ACC112 (cell line): Measurements from ENCODE around the gene ANAPC13.

Source experiments
- H2AFZ ChIP-seq: fragments of 200-600 bp; sonication (generic); one replicate; pipeline ENCODE4 v1.6.0; 2017; ENCODE audit warnings: antibody characterized with exemption, low read length; ENCODE audit not compliant: unreplicated experiment
- H3K27ac ChIP-seq: fragments of 200-600 bp; sonication (generic); 2 replicates; pipeline ENCODE4 v1.5.1; 2014; ENCODE audit warnings: low read depth, mild to moderate bottlenecking, antibody characterized with exemption, low read length, moderate library complexity
- H3K27me3 ChIP-seq: fragments of 200-600 bp; sonication (generic); 2 replicates; pipeline ENCODE4 v1.6.1; 2014; ENCODE audit warnings: mild to moderate bottlenecking, antibody characterized with exemption, low read length, moderate library complexity, mixed read lengths; ENCODE audit not compliant: insufficient read depth
- H3K36me3 ChIP-seq: fragments of 200-600 bp; sonication (generic); 2 replicates; pipeline ENCODE4 v1.6.1; 2016; ENCODE audit warnings: mild to moderate bottlenecking, antibody characterized with exemption, low read length, moderate library complexity, mixed read lengths; ENCODE audit not compliant: insufficient read depth
- H3K4me1 ChIP-seq: fragments of 200-600 bp; sonication (generic); one replicate; pipeline ENCODE4 v1.6.1; 2016; ENCODE audit warnings: low read length, mixed read lengths; ENCODE audit not compliant: insufficient read depth, unreplicated experiment, control insufficient read depth
- H3K4me3 ChIP-seq: fragments of 200-600 bp; sonication (generic); 2 replicates; pipeline ENCODE4 v1.5.1; 2014; ENCODE audit warnings: mild to moderate bottlenecking, low read depth, low read length
- H3K79me2 ChIP-seq: fragments of 200-600 bp; sonication (generic); one replicate; pipeline ENCODE4 v1.6.0; 2016; ENCODE audit warnings: low read length; ENCODE audit not compliant: control insufficient read depth, unreplicated experiment, insufficient read depth

The ANAPC13 gene

GRCh38 chr3:134511500-134511899 lies 25.7 kb upstream of the ANAPC13 start:
- peaks cover 15% of the 10 kb centered on the region for H3K36me3 ChIP-seq
- peaks cover under 1% of the 10 kb centered on the region for H3K79me2 ChIP-seq
- H3K4me3 ChIP-seq, result no peak overlapping the region
- no peak overlapping the region for H2AFZ ChIP-seq
- no peaks in the 10 kb centered on the region for H3K27me3 ChIP-seq
- no peak overlapping the region for H3K27ac ChIP-seq
- H3K4me1 ChIP-seq, result no peaks in the 10 kb centered on the region

GRCh38 chr3:134505485-134505884 lies 19.7 kb upstream of the ANAPC13 start:
- H3K36me3 ChIP-seq, result peaks cover 43% of the 10 kb centered on the region
- H3K27ac ChIP-seq, result no peak overlapping the region
- H3K4me3 ChIP-seq, result no peak overlapping the region
- no peaks in the 10 kb centered on the region for H3K27me3 ChIP-seq
- H3K4me1 ChIP-seq, result no peaks in the 10 kb centered on the region
- no peak overlapping the region for H2AFZ ChIP-seq
- H3K79me2 ChIP-seq, result peaks cover 50% of the 10 kb centered on the region

- Histone ChIP-seq H3K27ac (no peak overlapping the region), H3K4me3 (no peak overlapping the region), H2AFZ (no peak overlapping the region), H3K79me2 (peaks cover 59% of the 10 kb centered on the region), H3K27me3 (no peaks in the 10 kb centered on the region), H3K36me3 (peaks cover 39% of the 10 kb centered on the region), H3K4me1 (no peaks in the 10 kb centered on the region)
Observed at GRCh38 chr3:134504132-134504531, 18.3 kb upstream of the ANAPC13 start.

GRCh38 chr3:134503266-134503665 lies 17.5 kb upstream of the ANAPC13 start:
- no peaks in the 10 kb centered on the region for H3K27me3 ChIP-seq
- H3K79me2 ChIP-seq, result peaks cover 68% of the 10 kb centered on the region
- H3K4me3 ChIP-seq, result no peak overlapping the region
- H3K36me3 ChIP-seq, result peaks cover 36% of the 10 kb centered on the region
- no peaks in the 10 kb centered on the region for H3K4me1 ChIP-seq
- H2AFZ ChIP-seq, result no peak overlapping the region
- no peak overlapping the region for H3K27ac ChIP-seq

GRCh38 chr3:134496471-134497071 lies 10.8 kb upstream of the ANAPC13 start:
- H3K27me3 ChIP-seq, result no peaks in the 10 kb centered on the region
- H3K4me1 ChIP-seq, result no peaks in the 10 kb centered on the region
- no peak overlapping the region for H2AFZ ChIP-seq
- H3K79me2 ChIP-seq, result peaks cover 56% of the 10 kb centered on the region
- H3K4me3 ChIP-seq, result no peak overlapping the region
- H3K36me3 ChIP-seq, result peaks cover 17% of the 10 kb centered on the region
- H3K27ac ChIP-seq, result no peak overlapping the region

GRCh38 chr3:134495980-134496379 lies 10.2 kb upstream of the ANAPC13 start:
- Histone ChIP-seq H2AFZ (no peak overlapping the region), H3K4me3 (no peak overlapping the region), H3K27ac (no peak overlapping the region), H3K4me1 (no peaks in the 10 kb centered on the region), H3K27me3 (no peaks in the 10 kb centered on the region), H3K36me3 (peaks cover 17% of the 10 kb centered on the region), H3K79me2 (peaks cover 54% of the 10 kb centered on the region)

GRCh38 chr3:134494495-134494894 lies 8.7 kb upstream of the ANAPC13 start:
- H3K4me3 ChIP-seq, result no peak overlapping the region
- H3K27ac ChIP-seq, result no peak overlapping the region
- H3K79me2 ChIP-seq, result peaks cover 55% of the 10 kb centered on the region
- no peaks in the 10 kb centered on the region for H3K4me1 ChIP-seq
- H2AFZ ChIP-seq, result no peak overlapping the region
- H3K36me3 ChIP-seq, result peaks cover 17% of the 10 kb centered on the region
- H3K27me3 ChIP-seq, result no peaks in the 10 kb centered on the region

- Histone ChIP-seq H2AFZ (no peak overlapping the region), H3K36me3 (0 out of 2 replicates have a peak, but pooled peaks cover 5% of the 10 kb centered on the region), H3K27ac (peak overlapping the region; percentile 95; the same call in 1 of the 2 replicates), H3K4me1 (peaks cover 31% of the 10 kb centered on the region), H3K79me2 (peaks cover 64% of the 10 kb centered on the region), H3K4me3 (peak overlapping the region; percentile 94), H3K27me3 (no peaks in the 10 kb centered on the region)
Observed at GRCh38 chr3:134487406-134487805, 1.6 kb upstream of the ANAPC13 start.

GRCh38 chr3:134486577-134487041 lies 824 bp upstream of the ANAPC13 start:
- no peaks in the 10 kb centered on the region for H3K27me3 ChIP-seq
- peak overlapping the region; percentile 20 for H2AFZ ChIP-seq
- H3K4me3 ChIP-seq, result peak overlapping the region; percentile 94
- peaks cover 35% of the 10 kb centered on the region for H3K4me1 ChIP-seq
- peak overlapping the region; percentile 95 for H3K27ac ChIP-seq
- peaks cover 67% of the 10 kb centered on the region for H3K79me2 ChIP-seq
- peaks cover 11% of the 10 kb centered on the region; the same call in 1 of the 2 replicates for H3K36me3 ChIP-seq

- H3K4me3 ChIP-seq, result peak overlapping the region; percentile 94
- peak overlapping the region; percentile 88 for H2AFZ ChIP-seq
- H3K27ac ChIP-seq, result peak overlapping the region; percentile 95
- H3K27me3 ChIP-seq, result no peaks in the 10 kb centered on the region
- peaks cover 24% of the 10 kb centered on the region; the same call in 1 of the 2 replicates for H3K36me3 ChIP-seq
- peaks cover 69% of the 10 kb centered on the region for H3K79me2 ChIP-seq
- H3K4me1 ChIP-seq, result peaks cover 41% of the 10 kb centered on the region
Observed at GRCh38 chr3:134485075-134485717, 589 bp downstream of the ANAPC13 start.
